22Rv1 (cell line): Measurements from ENCODE around the gene DGKD.

Source experiments
- ZFX ChIP-seq: fragments of 450-650 bp; IDR thresholded peaks from 2 replicates; pipeline ENCODE4 v1.6.1; 2017; ENCODE audit warnings: antibody characterized with exemption, borderline replicate concordance
- TF ChIP-seq, protein P1 (sequence below): fragments of 450-650 bp; IDR thresholded peaks from 2 replicates; pipeline ENCODE4 v1.5.1; 2017; ENCODE audit warnings: mild to moderate bottlenecking

DNA sequence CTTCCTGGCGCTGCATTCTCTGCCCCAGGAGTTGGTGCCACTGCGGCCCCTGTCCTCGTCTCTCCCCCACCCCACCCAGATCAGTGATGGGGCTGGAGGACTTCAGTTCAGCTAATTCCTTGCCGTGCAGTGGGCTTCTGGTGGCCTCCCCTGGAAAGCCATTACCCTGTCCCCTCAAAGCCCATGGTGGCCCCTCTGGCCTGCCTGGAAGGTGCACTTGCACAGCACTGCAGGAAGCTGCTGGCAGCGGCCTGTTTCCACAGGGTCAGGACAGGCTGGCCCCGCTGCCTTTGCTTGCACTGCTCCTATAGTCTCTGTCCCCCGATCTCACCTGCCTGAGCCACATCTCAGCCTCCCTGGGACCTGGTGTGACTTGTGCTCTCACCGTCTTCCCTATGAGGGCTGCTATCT, 107.2 kb downstream of the DGKD start:
- TF ChIP-seq, protein P1, sequence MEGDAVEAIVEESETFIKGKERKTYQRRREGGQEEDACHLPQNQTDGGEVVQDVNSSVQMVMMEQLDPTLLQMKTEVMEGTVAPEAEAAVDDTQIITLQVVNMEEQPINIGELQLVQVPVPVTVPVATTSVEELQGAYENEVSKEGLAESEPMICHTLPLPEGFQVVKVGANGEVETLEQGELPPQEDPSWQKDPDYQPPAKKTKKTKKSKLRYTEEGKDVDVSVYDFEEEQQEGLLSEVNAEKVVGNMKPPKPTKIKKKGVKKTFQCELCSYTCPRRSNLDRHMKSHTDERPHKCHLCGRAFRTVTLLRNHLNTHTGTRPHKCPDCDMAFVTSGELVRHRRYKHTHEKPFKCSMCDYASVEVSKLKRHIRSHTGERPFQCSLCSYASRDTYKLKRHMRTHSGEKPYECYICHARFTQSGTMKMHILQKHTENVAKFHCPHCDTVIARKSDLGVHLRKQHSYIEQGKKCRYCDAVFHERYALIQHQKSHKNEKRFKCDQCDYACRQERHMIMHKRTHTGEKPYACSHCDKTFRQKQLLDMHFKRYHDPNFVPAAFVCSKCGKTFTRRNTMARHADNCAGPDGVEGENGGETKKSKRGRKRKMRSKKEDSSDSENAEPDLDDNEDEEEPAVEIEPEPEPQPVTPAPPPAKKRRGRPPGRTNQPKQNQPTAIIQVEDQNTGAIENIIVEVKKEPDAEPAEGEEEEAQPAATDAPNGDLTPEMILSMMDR = no peak
- TF ChIP-seq ZFX = no peak
